HEK293 (cell line): ENCODE results near the gene KIF13A.

Source experiments
- CTCF ChIA-PET: fragments of 350-600 bp; formaldehyde crosslinking; extraction: SDS; loops from one replicate; lab custom pipeline; 2021; ENCODE audit warnings: antibody characterized with exemption; lab: Yijun Ruan, JAX
- POLR2A ChIA-PET: fragments of 300-600 bp; formaldehyde crosslinking; extraction: SDS; loops from one replicate; lab custom pipeline; 2020; ENCODE audit warnings: antibody characterized with exemption, inconsistent platforms; lab: Yijun Ruan, JAX
- H3K27ac ChIP-seq: fragments of 200-500 bp; sonication (Bioruptor generic); 2 replicates; pipeline ENCODE4 v1.5.1; 2014; ENCODE audit warnings: low read depth, low read length, control low read depth, inconsistent platforms; ENCODE audit errors: extremely low read depth
- H3K36me3 ChIP-seq, 2 experiments: fragments of 200-500 bp in 1 of 2; sonication (Bioruptor generic) in 1 of 2; 1 replicate in 1 of 2; 2 replicates in 1 of 2; pipeline ENCODE4 v1.5.1; 2014 to 2017; ENCODE audit warnings: inconsistent platforms in 2 of 2, low read length in 2 of 2; ENCODE audit not compliant: control insufficient read depth in 2 of 2, insufficient read depth in 1 of 2
- H3K4me1 ChIP-seq: fragments of 200-500 bp; sonication (Bioruptor generic); 2 replicates; pipeline ENCODE4 v1.5.1; 2014; ENCODE audit warnings: mild to moderate bottlenecking, low read length, inconsistent platforms; ENCODE audit not compliant: control insufficient read depth, insufficient read depth
- H3K4me3 ChIP-seq: 2 replicates; pipeline ENCODE4 v1.5.1; 2011; ENCODE audit warnings: low read depth, mild to moderate bottlenecking, control low read depth, low read length, moderate library complexity
- H3K9me3 ChIP-seq: fragments of 200-500 bp; sonication (Bioruptor generic); 2 replicates; pipeline ENCODE4 v1.5.1; 2014; ENCODE audit warnings: low read depth, low read length, inconsistent platforms; ENCODE audit not compliant: control insufficient read depth, insufficient read depth
- SCRT2 ChIP-seq: fragments of 450-650 bp; formaldehyde crosslinking; IDR thresholded peaks from 2 replicates; pipeline ENCODE4 v1.5.1; 2016; ENCODE audit warnings: missing biosample characterization, missing genetic modification characterization
- SP2 ChIP-seq: fragments of 450-650 bp; formaldehyde crosslinking; IDR thresholded peaks from 2 replicates; pipeline ENCODE4 v1.5.1; 2016; ENCODE audit warnings: missing biosample characterization, missing genetic modification characterization
- ZFP69B ChIP-seq: fragments of 450-650 bp; formaldehyde crosslinking; IDR thresholded peaks from 2 replicates; pipeline ENCODE4 v1.5.1; 2016; ENCODE audit warnings: missing biosample characterization, missing genetic modification characterization
- ZNF112 ChIP-seq: fragments of 450-650 bp; formaldehyde crosslinking; IDR thresholded peaks from 2 replicates; pipeline ENCODE4 v1.5.0; 2017; ENCODE audit warnings: missing biosample characterization, missing genetic modification characterization
- ZNF121 ChIP-seq: fragments of 450-650 bp; formaldehyde crosslinking; IDR thresholded peaks from 2 replicates; pipeline ENCODE4 v1.5.1; 2016; ENCODE audit warnings: missing biosample characterization, missing genetic modification characterization
- ZNF146 ChIP-seq: fragments of 450-650 bp; formaldehyde crosslinking; IDR thresholded peaks from 2 replicates; pipeline ENCODE4 v1.5.1; 2016; ENCODE audit warnings: missing biosample characterization, missing genetic modification characterization
- ZNF23 ChIP-seq: fragments of 450-650 bp; formaldehyde crosslinking; IDR thresholded peaks from 2 replicates; pipeline ENCODE4 v1.5.1; 2016; ENCODE audit warnings: missing biosample characterization, missing genetic modification characterization, borderline replicate concordance
- ZNF530 ChIP-seq: fragments of 450-650 bp; formaldehyde crosslinking; IDR thresholded peaks from 2 replicates; pipeline ENCODE4 v1.5.1; 2016; ENCODE audit warnings: low read depth, missing biosample characterization, missing genetic modification characterization
- ZNF561 ChIP-seq: fragments of 450-650 bp; IDR thresholded peaks from 2 replicates; pipeline ENCODE4 v1.5.1; 2018; ENCODE audit warnings: missing biosample characterization, missing genetic modification characterization, borderline replicate concordance
- ZNF624 ChIP-seq: fragments of 450-650 bp; formaldehyde crosslinking; IDR thresholded peaks from 2 replicates; pipeline ENCODE4 v1.5.1; 2017; ENCODE audit warnings: missing biosample characterization, missing genetic modification characterization
- ZNF629 ChIP-seq: fragments of 450-650 bp; formaldehyde crosslinking; IDR thresholded peaks from 2 replicates; pipeline ENCODE4 v1.5.1; 2017; ENCODE audit warnings: missing biosample characterization, missing genetic modification characterization
- ZNF664 ChIP-seq: fragments of 450-650 bp; formaldehyde crosslinking; IDR thresholded peaks from 2 replicates; pipeline ENCODE4 v1.5.1; 2016; ENCODE audit warnings: missing biosample characterization, missing genetic modification characterization
- ZNF777 ChIP-seq: fragments of 450-650 bp; formaldehyde crosslinking; IDR thresholded peaks from 2 replicates; pipeline ENCODE4 v1.5.1; 2017; ENCODE audit warnings: missing biosample characterization, missing genetic modification characterization, borderline replicate concordance
- ZNF792 ChIP-seq: fragments of 450-650 bp; formaldehyde crosslinking; IDR thresholded peaks from 2 replicates; pipeline ENCODE4 v1.5.1; 2016; ENCODE audit warnings: missing biosample characterization, missing genetic modification characterization
- ZXDB ChIP-seq: fragments of 450-650 bp; formaldehyde crosslinking; IDR thresholded peaks from 2 replicates; pipeline ENCODE4 v1.5.1; 2016; ENCODE audit warnings: missing biosample characterization, missing genetic modification characterization
- TF ChIP-seq, protein P1 (sequence below): sonication (generic); formaldehyde crosslinking; IDR thresholded peaks from 2 replicates; pipeline ENCODE4 v1.8.1; 2022; ENCODE audit warnings: mild to moderate bottlenecking, moderate library complexity, missing genetic modification reagents
- TF ChIP-seq, protein P2 (sequence below): fragments of 450-650 bp; formaldehyde crosslinking; IDR thresholded peaks from 2 replicates; pipeline ENCODE4 v1.5.1; 2016; ENCODE audit warnings: missing biosample characterization, missing genetic modification characterization, low read depth

The KIF13A gene

DNA sequence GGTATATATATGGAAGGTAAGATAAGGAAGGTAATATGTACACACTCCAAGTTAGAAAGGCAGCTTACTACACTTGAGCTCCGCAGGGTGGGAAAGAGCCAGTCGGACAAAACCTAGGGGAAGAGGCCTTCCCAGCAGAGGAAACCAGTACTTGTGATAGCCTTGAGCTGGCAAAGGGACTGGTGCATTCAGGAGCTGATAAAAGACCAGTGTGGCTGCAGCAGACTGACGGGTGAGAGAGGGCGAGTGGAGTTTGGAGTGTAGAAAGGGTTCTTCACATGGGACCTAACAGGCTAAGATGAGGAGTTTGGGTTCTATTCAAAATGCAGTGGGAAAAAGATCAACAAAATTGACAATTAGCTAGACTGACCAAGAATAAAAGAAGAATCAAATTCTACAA, 49.3 kb upstream of the KIF13A start (continued):
- TF ChIP-seq, protein P1, sequence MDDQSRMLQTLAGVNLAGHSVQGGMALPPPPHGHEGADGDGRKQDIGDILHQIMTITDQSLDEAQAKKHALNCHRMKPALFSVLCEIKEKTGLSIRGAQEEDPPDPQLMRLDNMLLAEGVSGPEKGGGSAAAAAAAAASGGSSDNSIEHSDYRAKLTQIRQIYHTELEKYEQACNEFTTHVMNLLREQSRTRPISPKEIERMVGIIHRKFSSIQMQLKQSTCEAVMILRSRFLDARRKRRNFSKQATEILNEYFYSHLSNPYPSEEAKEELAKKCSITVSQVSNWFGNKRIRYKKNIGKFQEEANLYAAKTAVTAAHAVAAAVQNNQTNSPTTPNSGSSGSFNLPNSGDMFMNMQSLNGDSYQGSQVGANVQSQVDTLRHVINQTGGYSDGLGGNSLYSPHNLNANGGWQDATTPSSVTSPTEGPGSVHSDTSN = no peak
- no peak for TF ChIP-seq ZNF777
- no peak for TF ChIP-seq ZFP69B
- no peak for TF ChIP-seq ZNF792 (tag by site-specific recombination)
- TF ChIP-seq, all 188 proteins: peak for 0

DNA sequence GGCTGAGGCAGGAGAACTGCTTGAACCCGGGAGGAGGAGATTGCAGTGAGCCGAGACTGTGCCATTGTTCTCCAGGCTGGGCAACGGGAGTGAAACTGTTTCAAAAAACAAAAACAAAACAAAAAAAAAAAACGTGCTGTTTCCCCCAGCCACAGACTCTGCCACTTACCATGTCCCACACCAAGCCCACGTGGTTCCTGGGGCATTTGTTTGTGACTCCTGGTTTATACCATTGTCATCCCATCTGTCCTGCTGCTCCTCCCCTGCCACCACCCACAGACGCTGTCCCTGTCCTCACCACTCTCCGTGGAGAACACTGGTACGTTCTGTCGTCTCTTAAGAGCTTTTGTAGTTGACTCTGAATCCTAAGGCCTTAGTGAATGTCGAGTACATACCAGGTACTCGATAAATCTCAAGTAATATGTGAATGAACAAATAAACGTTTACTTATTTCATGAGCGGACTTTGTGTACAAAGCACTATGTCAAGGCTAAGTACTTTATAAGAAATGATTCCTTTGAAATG, 48.0 kb upstream of the KIF13A start:
- no peak overlapping the region for H3K27ac ChIP-seq
- H3K4me3 ChIP-seq = no peak overlapping the region
- CTCF ChIA-PET = interaction anchor here (0.6 kb wide), 1 partner anchor 118 kb away, joined by 4 read pairs; no protein-coding TSS in a partner anchor
- H3K9me3 ChIP-seq = no peaks in the 10 kb centered on the region
- no peaks in the 10 kb centered on the region for H3K36me3 ChIP-seq
- H3K4me1 ChIP-seq = no peaks in the 10 kb centered on the region
- TF ChIP-seq ZNF23 (tag by site-specific recombination) (no peak), ZNF561 (tag by site-specific recombination) (no peak)
- POLR2A ChIA-PET = no interaction called here

DNA sequence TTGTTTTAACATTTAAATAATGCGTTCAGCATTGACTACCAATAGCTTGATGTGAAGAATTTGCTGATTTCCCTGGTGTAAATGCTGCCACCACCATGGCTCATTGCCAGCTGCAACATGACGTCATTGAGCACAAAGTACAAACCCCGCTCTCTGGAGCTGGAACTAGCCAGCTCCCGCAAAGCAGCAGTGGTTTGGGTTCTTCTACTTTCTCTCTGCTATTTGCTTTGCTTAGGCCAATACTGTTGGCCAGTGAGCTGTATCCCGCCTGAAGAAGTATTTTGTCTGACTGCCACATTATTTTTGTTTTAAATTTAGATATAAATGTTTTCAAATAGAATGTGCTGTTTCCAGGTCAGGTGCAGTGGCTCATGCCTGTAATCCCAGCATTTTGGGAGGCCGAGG, 47.4 kb upstream of the KIF13A start:
- Histone ChIP-seq H3K4me3 (no peak overlapping the region), H3K4me1 (no peaks in the 10 kb centered on the region), H3K27ac (no peak overlapping the region), H3K36me3 (no peaks in the 10 kb centered on the region), H3K9me3 (no peaks in the 10 kb centered on the region)
- POLR2A ChIA-PET = no interaction called here
- TF ChIP-seq ZNF530 (tag by site-specific recombination) (no peak), ZNF112 (tag by site-specific recombination) (peak; percentile 90), ZNF629 (tag by site-specific recombination) (peak; percentile 53; the same call in 1 of the 2 replicates)
- TF ChIP-seq, protein P2, sequence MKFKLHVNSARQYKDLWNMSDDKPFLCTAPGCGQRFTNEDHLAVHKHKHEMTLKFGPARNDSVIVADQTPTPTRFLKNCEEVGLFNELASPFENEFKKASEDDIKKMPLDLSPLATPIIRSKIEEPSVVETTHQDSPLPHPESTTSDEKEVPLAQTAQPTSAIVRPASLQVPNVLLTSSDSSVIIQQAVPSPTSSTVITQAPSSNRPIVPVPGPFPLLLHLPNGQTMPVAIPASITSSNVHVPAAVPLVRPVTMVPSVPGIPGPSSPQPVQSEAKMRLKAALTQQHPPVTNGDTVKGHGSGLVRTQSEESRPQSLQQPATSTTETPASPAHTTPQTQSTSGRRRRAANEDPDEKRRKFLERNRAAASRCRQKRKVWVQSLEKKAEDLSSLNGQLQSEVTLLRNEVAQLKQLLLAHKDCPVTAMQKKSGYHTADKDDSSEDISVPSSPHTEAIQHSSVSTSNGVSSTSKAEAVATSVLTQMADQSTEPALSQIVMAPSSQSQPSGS (tag by site-specific recombination) = peak; percentile 81
- CTCF ChIA-PET = no interaction called here

DNA sequence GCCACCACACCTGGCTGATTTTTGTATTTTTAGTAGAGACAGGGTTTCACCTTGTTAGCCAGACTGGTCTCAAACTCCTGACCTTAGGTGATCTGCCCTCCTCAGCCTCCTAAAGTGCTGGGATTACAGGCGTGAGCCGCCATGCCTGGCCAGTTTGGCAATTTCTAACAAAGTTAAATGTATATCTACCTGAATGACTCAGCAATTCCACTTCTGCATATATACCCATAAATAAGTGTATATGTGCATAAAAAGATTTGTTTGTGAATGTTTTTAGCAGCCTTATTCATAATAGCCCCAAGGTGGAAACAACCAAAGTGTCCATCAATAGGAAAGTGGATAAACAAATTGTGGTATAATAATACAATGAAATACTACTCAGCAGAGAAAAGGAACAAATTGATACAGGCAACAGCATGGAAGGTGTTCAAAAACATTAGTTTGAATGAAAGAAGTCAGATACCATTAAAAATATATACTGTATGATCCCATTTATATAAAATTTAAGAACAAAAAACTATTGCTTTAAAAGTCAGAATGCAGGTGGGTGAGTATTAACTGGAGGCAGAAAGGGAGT, 44.3 kb upstream of the KIF13A start:
- Histone ChIP-seq H3K4me3 (no peak overlapping the region), H3K4me1 (no peaks in the 10 kb centered on the region), H3K27ac (no peak overlapping the region), H3K36me3 (no peaks in the 10 kb centered on the region), H3K9me3 (no peaks in the 10 kb centered on the region)
- CTCF ChIA-PET = no interaction called here
- POLR2A ChIA-PET = interaction anchor here (0.7 kb wide), 1 partner anchor 182 kb away, joined by 6 read pairs; no protein-coding TSS in a partner anchor
- peak; percentile 66; the same call in 1 of the 2 replicates for TF ChIP-seq ZNF146 (tag by site-specific recombination)
- TF ChIP-seq ZNF624 (tag by site-specific recombination) = no peak

DNA sequence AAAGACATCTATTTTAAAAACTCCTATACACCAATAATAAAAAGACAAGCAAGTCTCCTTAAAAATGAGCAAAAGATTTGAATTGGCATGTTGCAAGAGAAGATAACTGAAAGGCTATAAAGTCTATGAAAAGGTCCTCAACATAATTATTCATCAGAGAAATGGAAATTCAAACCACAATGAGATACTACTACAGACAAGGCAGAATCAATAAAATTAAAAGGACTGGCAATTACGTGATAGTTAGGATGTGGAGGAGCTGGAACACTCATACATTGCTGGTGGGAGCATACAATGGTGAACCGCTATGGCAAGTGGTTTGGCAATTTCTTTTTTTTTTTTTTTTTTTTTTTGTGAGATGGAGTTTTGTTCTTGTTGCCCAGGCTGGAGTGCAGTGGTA, 43.8 kb upstream of the KIF13A start:
- no peak overlapping the region for H3K4me3 ChIP-seq
- H3K4me1 ChIP-seq = no peaks in the 10 kb centered on the region
- no peak overlapping the region for H3K27ac ChIP-seq
- no peak for TF ChIP-seq SP2 (tag by site-specific recombination)
- no peak for TF ChIP-seq ZNF121 (tag by site-specific recombination)
- TF ChIP-seq ZXDB (tag by site-specific recombination) = no peak
- no peak for TF ChIP-seq SCRT2 (tag by site-specific recombination)
- TF ChIP-seq ZNF664 (tag by site-specific recombination) = peak; percentile 92
- POLR2A ChIA-PET = interaction anchor here (0.7 kb wide), 1 partner anchor 181 kb away, joined by 6 read pairs; no protein-coding TSS in a partner anchor
- CTCF ChIA-PET = no interaction called here
- H3K36me3 ChIP-seq = no peaks in the 10 kb centered on the region
- H3K9me3 ChIP-seq = no peaks in the 10 kb centered on the region
